HepG2 (cell line): ENCODE results near the gene PPP4R2. TPM values are rescaled to one million over a fixed set of nuclear protein-coding genes. Genes with fewer than 3 reads are reported as not detected.

Source experiments
- ATF7-NPFF ChIP-seq: sonication (generic); formaldehyde crosslinking; IDR thresholded peaks from 2 replicates; pipeline ENCODE4 v1.8.1; 2023; ENCODE audit warnings: mild to moderate bottlenecking, low read depth, missing genetic modification reagents, moderate library complexity
- ELF4 ChIP-seq: sonication (generic); formaldehyde crosslinking; IDR thresholded peaks from 2 replicates; pipeline ENCODE4 v1.5.0; 2020; ENCODE audit warnings: missing genetic modification reagents, mild to moderate bottlenecking, moderate library complexity, borderline replicate concordance
- GRHL1 ChIP-seq: sonication (generic); formaldehyde crosslinking; conservative IDR thresholded peaks from 2 replicates; pipeline ENCODE4 v1.8.0; 2022; ENCODE audit warnings: missing genetic modification reagents
- POGK ChIP-seq: sonication (generic); formaldehyde crosslinking; conservative IDR thresholded peaks from 2 replicates; pipeline ENCODE4 v1.8.0; 2022; ENCODE audit warnings: mild to moderate bottlenecking, moderate library complexity, missing genetic modification reagents
- USF2 ChIP-seq, 2 experiments: sonication (generic) in 1 of 2; formaldehyde crosslinking in 1 of 2; IDR thresholded peaks; 2 replicates each; pipeline versions ENCODE4 v1.5.1 to v1.6.1; 2011 to 2020; ENCODE audit warnings: borderline replicate concordance in 1 of 2, low read depth in 1 of 2, low read length in 1 of 2, mild to moderate bottlenecking in 1 of 2, missing genetic modification reagents in 1 of 2, moderate library complexity in 1 of 2
- ZFP90 ChIP-seq: sonication (generic); formaldehyde crosslinking; IDR thresholded peaks from 2 replicates; pipeline ENCODE4 v1.8.0; 2022; ENCODE audit warnings: missing genetic modification reagents, mild to moderate bottlenecking, inconsistent platforms, borderline replicate concordance
- ZNF234 ChIP-seq: sonication (generic); formaldehyde crosslinking; conservative IDR thresholded peaks from 2 replicates; pipeline ENCODE4 v1.5.1; 2020; ENCODE audit warnings: mild to moderate bottlenecking, missing genetic modification reagents
- ZNF253 ChIP-seq: sonication (generic); formaldehyde crosslinking; IDR thresholded peaks from 2 replicates; pipeline ENCODE4 v1.8.0; 2022; ENCODE audit warnings: mild to moderate bottlenecking, missing genetic modification reagents, borderline replicate concordance
- ZNF451 ChIP-seq: sonication (generic); formaldehyde crosslinking; IDR thresholded peaks from 2 replicates; pipeline ENCODE4 v1.5.0; 2020; ENCODE audit warnings: mild to moderate bottlenecking, missing genetic modification reagents
- ZNF547 ChIP-seq: sonication (generic); formaldehyde crosslinking; IDR thresholded peaks from 2 replicates; pipeline ENCODE4 v1.5.1; 2020; ENCODE audit warnings: mild to moderate bottlenecking, missing genetic modification reagents
- ZNF563 ChIP-seq: sonication (generic); formaldehyde crosslinking; IDR thresholded peaks from 2 replicates; pipeline ENCODE4 v1.8.0; 2022; ENCODE audit warnings: mild to moderate bottlenecking, moderate library complexity, missing genetic modification reagents
- ZNF567 ChIP-seq: sonication (generic); formaldehyde crosslinking; IDR thresholded peaks from 2 replicates; pipeline ENCODE4 v1.8.1; 2023; ENCODE audit warnings: mild to moderate bottlenecking, missing genetic modification reagents, borderline replicate concordance
- ZNF678 ChIP-seq: sonication (generic); formaldehyde crosslinking; IDR thresholded peaks from 2 replicates; pipeline ENCODE4 v1.4.0; 2020; ENCODE audit warnings: mild to moderate bottlenecking, missing genetic modification reagents
- ZNF703 ChIP-seq: sonication (generic); formaldehyde crosslinking; IDR thresholded peaks from 2 replicates; pipeline ENCODE4 v1.5.1; 2020; ENCODE audit warnings: missing genetic modification reagents, mild to moderate bottlenecking, moderate library complexity, borderline replicate concordance
- ZNF704 ChIP-seq: sonication (generic); formaldehyde crosslinking; IDR thresholded peaks from 2 replicates; pipeline ENCODE4 v1.8.1; 2023; ENCODE audit warnings: mild to moderate bottlenecking, inconsistent platforms, moderate library complexity, missing genetic modification reagents, borderline replicate concordance
- ZNF781 ChIP-seq: sonication (generic); formaldehyde crosslinking; IDR thresholded peaks from 2 replicates; pipeline ENCODE4 v1.5.1; 2020; ENCODE audit warnings: borderline replicate concordance, mild to moderate bottlenecking, missing genetic modification reagents; ENCODE audit errors: not compliant biosample characterization
- polyA plus RNA-seq, 8 experiments: library from polyadenylated mRNA; depleted of rRNA in 3 of 8; stranded (reverse) in 7 of 8; unstranded in 1 of 8; fragments of >200 nt; fragmentation: Illumina TruSeq in 4 of 8; extraction: Trizol in 4 of 8; gene quantifications; 2 replicates each; pipeline versions ENCODE4 v1.2.1 to v1.2.3, GENCODE V29; 2011 to 2016; ENCODE audit warnings: low read depth in 4 of 8, missing spikeins in 1 of 8, mixed read lengths in 1 of 8; ENCODE audit not compliant: insufficient read depth in 1 of 8
- total RNA-seq, 5 experiments: library from RNA; depleted of rRNA; stranded (reverse); fragments of >200 nt; fragmentation: Illumina TruSeq; extraction: Trizol; gene quantifications; 2 replicates each; pipeline ENCODE4 v1.2.3, GENCODE V29; 2016; ENCODE audit warnings: low read depth in 1 of 5
- TF ChIP-seq, protein P1 (sequence below): IDR thresholded peaks from 2 replicates; pipeline ENCODE4 v1.6.1; 2012; ENCODE audit warnings: low read length, improper control_type of control experiment

PPP4R2 gene
- total and polyA plus RNA-seq, 2 of the 13 experiments (the other 11 are each of a cell fraction or from before 2014, with no cell fraction given) = 22.3 to 161 TPM

DNA sequence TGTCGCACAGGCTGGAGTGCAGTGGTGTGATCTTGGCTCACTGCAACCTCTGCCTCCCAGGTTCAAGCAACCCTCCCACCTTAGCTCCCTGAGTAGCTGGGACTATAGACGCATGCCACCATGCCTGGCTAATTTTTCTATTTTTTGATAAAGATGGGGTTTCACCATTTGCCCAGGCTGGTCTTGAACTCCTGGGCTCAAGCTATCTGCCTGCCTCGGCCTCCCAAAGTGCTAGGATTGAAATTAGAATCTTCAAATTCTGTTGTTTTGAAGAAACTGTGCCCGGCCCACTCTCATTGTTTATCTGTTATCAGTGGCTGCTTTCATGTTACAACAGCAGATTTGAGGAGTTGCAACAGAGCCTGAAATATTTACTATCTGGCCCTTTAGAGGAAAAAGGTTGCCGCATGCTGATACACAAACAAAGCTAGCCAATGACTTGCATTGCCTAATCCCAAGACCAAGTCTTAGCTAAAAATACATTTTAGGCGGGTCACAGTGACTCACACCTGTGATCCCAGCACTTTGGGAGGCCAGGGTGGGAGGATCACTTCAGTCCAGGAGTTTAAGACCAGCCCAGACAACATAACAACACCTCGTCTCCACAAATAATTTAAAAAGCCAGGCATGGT lies 43.2 kb upstream of the PPP4R2 start (continued):
- no peak for TF ChIP-seq ZNF781 (CRISPR knock-in tag)
- no peak for TF ChIP-seq USF2 (IDR thresholded peaks at IDR 0.05; ENCODE audit: low read depth, low read length)
- TF ChIP-seq USF2 (CRISPR knock-in tag; IDR thresholded peaks at IDR 0.05; ENCODE audit: borderline replicate concordance) = no peak
- TF ChIP-seq ZNF563 (CRISPR knock-in tag) = peak; percentile 49; the same call in 1 of the 2 replicates
- no peak for TF ChIP-seq ZNF253 (CRISPR knock-in tag)
- TF ChIP-seq ELF4 = no peak
- TF ChIP-seq, protein P1, sequence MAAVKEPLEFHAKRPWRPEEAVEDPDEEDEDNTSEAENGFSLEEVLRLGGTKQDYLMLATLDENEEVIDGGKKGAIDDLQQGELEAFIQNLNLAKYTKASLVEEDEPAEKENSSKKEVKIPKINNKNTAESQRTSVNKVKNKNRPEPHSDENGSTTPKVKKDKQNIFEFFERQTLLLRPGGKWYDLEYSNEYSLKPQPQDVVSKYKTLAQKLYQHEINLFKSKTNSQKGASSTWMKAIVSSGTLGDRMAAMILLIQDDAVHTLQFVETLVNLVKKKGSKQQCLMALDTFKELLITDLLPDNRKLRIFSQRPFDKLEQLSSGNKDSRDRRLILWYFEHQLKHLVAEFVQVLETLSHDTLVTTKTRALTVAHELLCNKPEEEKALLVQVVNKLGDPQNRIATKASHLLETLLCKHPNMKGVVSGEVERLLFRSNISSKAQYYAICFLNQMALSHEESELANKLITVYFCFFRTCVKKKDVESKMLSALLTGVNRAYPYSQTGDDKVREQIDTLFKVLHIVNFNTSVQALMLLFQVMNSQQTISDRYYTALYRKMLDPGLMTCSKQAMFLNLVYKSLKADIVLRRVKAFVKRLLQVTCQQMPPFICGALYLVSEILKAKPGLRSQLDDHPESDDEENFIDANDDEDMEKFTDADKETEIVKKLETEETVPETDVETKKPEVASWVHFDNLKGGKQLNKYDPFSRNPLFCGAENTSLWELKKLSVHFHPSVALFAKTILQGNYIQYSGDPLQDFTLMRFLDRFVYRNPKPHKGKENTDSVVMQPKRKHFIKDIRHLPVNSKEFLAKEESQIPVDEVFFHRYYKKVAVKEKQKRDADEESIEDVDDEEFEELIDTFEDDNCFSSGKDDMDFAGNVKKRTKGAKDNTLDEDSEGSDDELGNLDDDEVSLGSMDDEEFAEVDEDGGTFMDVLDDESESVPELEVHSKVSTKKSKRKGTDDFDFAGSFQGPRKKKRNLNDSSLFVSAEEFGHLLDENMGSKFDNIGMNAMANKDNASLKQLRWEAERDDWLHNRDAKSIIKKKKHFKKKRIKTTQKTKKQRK = no peak
- TF ChIP-seq ATF7-NPFF = 0 out of 2 replicates have a peak, but pooled peaks have one; percentile 42
- TF ChIP-seq ZFP90 (CRISPR knock-in tag) = peak; percentile 35; the same call in 1 of the 2 replicates
- no peak for TF ChIP-seq ZNF703 (CRISPR knock-in tag)
- no peak for TF ChIP-seq ZNF451 (CRISPR knock-in tag)
- no peak for TF ChIP-seq ZNF567
- no peak for TF ChIP-seq ZNF234 (CRISPR knock-in tag)
- no peak for TF ChIP-seq GRHL1 (CRISPR knock-in tag)
- no peak for TF ChIP-seq ZNF547 (CRISPR knock-in tag)
- TF ChIP-seq POGK = peak; percentile 67
- TF ChIP-seq ZNF678 (CRISPR knock-in tag) = no peak
- no peak for TF ChIP-seq ZNF704 (CRISPR knock-in tag)
